HG03045 (cell line): ENCODE data around the gene NUP153.
"Not testable (repeated sequence)": the region's sequence is repeated elsewhere in the genome, so short reads cannot be mapped to it uniquely, and the experiment has no call there.

ENCODE experiments used
- ATAC-seq: cut with Tn5 transposase; IDR thresholded peaks from one replicate; pipeline ENCODE4 v1.9.1; 2021; ENCODE audit warnings: mild to moderate bottlenecking, moderate library complexity; ENCODE audit not compliant: unreplicated experiment

Gene NUP153

GRCh38 chr6:17612048-17612447 is 94.7 kb downstream of the NUP153 start:
- ATAC-seq: no peak

- no peak for ATAC-seq
Measured at GRCh38 chr6:17610835-17611234, 95.9 kb downstream of the NUP153 start.

- no peak for ATAC-seq
Measured at GRCh38 chr6:17606606-17607005, 100.1 kb downstream of the NUP153 start.

GRCh38 chr6:17602888-17603287 is 103.8 kb downstream of the NUP153 start:
- no peak for ATAC-seq

GRCh38 chr6:17601386-17601703 is 105.4 kb downstream of the NUP153 start:
- no peak for ATAC-seq

- ATAC-seq: peak; percentile 58
Measured at GRCh38 chr6:17600527-17601385, 106.0 kb downstream of the NUP153 start.

- ATAC-seq: peak; percentile 90
Measured at GRCh38 chr6:17599877-17600526, 106.7 kb downstream of the NUP153 start, which contains the start of gene FAM8A1. Gene FAM8A1, plus strand, starts transcription at chr6:17600302. Its CDS starts 108 bp downstream, at chr6:17600410.

GRCh38 chr6:17596085-17596484 is 110.6 kb downstream of the NUP153 start:
- no peak for ATAC-seq

GRCh38 chr6:17593246-17593645 is 113.5 kb downstream of the NUP153 start:
- no peak for ATAC-seq

GRCh38 chr6:17591287-17591686 is 115.4 kb downstream of the NUP153 start:
- ATAC-seq: no peak

- no peak for ATAC-seq
Measured at GRCh38 chr6:17589406-17590096, 117.2 kb downstream of the NUP153 start.

GRCh38 chr6:17588011-17588410 is 118.7 kb downstream of the NUP153 start:
- no peak for ATAC-seq

GRCh38 chr6:17586623-17587022 is 120.1 kb downstream of the NUP153 start:
- not testable (repeated sequence) for ATAC-seq

GRCh38 chr6:17585766-17586490 is 120.8 kb downstream of the NUP153 start:
- no peak for ATAC-seq

- no peak for ATAC-seq
Measured at GRCh38 chr6:17584241-17584803, 122.4 kb downstream of the NUP153 start.

GRCh38 chr6:17583811-17584210 is 122.9 kb downstream of the NUP153 start:
- ATAC-seq: no peak

- ATAC-seq: not testable (repeated sequence)
Measured at GRCh38 chr6:17581282-17581681, 125.4 kb downstream of the NUP153 start.

- no peak for ATAC-seq
Measured at GRCh38 chr6:17580518-17581048, 126.1 kb downstream of the NUP153 start.

- ATAC-seq: no peak
Measured at GRCh38 chr6:17577059-17577458, 129.7 kb downstream of the NUP153 start.

- ATAC-seq: no peak
Measured at GRCh38 chr6:17574866-17575560, 131.7 kb downstream of the NUP153 start.
